HCT116 (cell line): ENCODE measurements around the gene MTMR12. TPM values are rescaled to one million over a fixed set of nuclear protein-coding genes. Genes with fewer than 3 reads are reported as not detected.

ENCODE experiments used
- ATAC-seq: fragments of 200-7000 bp; cut with Tn5 transposase; 2 replicates; pipeline ENCODE4 v1.9.1; 2020; ENCODE audit warnings: mild to moderate bottlenecking, moderate library complexity
- BruUV-seq: library from RNA; stranded (reverse); fragments of 400-500 nt; replicated peaks from 2 replicates; lab custom pipeline; 2021; lab: Mats Ljungman, UMichigan
- CTCF ChIA-PET: fragments of 300-600 bp; sonication (Branson Sonifier 250); formaldehyde crosslinking; loops from one replicate; lab custom pipeline; 2021; ENCODE audit warnings: antibody characterized with exemption; lab: Charles Lee
- POLR2A ChIA-PET: fragments of 300-600, 350-600 bp; sonication (Branson Sonifier 250); formaldehyde crosslinking; loops from one replicate; lab custom pipeline; 2021; ENCODE audit warnings: antibody characterized with exemption; lab: Charles Lee
- RAD21 ChIA-PET, 2 experiments: fragments of 300-600 bp; sonication (Branson Sonifier 250); formaldehyde crosslinking; loops; one replicate each; lab custom pipeline; 2023; ENCODE audit warnings: low total read pairs in 2 of 2; ENCODE audit not compliant: uncharacterized antibody in 2 of 2, unreplicated experiment in 2 of 2, low non-redundant PET in 1 of 2; lab: Charles Lee
- DNase-seq: peaks from one replicate; pipeline ENCODE4 v3.0.0-alpha.2; 2010; ENCODE audit warnings: low read depth, low spot score
- H2AFZ ChIP-seq: fragments of 200-600 bp; shearing (Covaris generic), sonication (generic); 2 replicates; pipeline ENCODE4 v1.6.1; 2017; ENCODE audit warnings: low read depth, mixed run types, mixed read lengths, antibody characterized with exemption, low read length; ENCODE audit not compliant: poor library complexity, severe bottlenecking
- H3K27ac ChIP-seq: 2 replicates; pipeline ENCODE4 v1.5.1; 2012; ENCODE audit warnings: low read depth, low read length
- H3K27me3 ChIP-seq: fragments of 200-600 bp; sonication (generic); 2 replicates; pipeline ENCODE4 v1.6.1; 2016; ENCODE audit warnings: mixed run types, low read length, mixed read lengths; ENCODE audit not compliant: insufficient read depth
- H3K36me3 ChIP-seq, 2 experiments: fragments of 200-500 bp in 1 of 2; fragments of 200-600 bp in 1 of 2; sonication (Bioruptor generic) in 1 of 2; sonication (generic) in 1 of 2; 2 replicates each; pipeline versions ENCODE4 v1.5.1 to v1.6.1; 2014 to 2016; ENCODE audit warnings: low read length in 2 of 2, inconsistent platforms in 1 of 2, mixed read lengths in 1 of 2, mixed run types in 1 of 2; ENCODE audit not compliant: insufficient read depth in 2 of 2, control insufficient read depth in 1 of 2
- H3K4me1 ChIP-seq, 2 experiments: fragments of 200-600 bp in 1 of 2; sonication (generic) in 1 of 2; 2 replicates each; pipeline versions ENCODE4 v1.5.1 to v1.6.1; 2012 to 2017; ENCODE audit warnings: low read length in 2 of 2, inconsistent platforms in 1 of 2, mild to moderate bottlenecking in 1 of 2, mixed read lengths in 1 of 2, mixed run types in 1 of 2, moderate library complexity in 1 of 2; ENCODE audit not compliant: insufficient read depth in 2 of 2, control insufficient read depth in 1 of 2
- H3K4me2 ChIP-seq: fragments of 200-600 bp; sonication (generic); 2 replicates; pipeline ENCODE4 v1.6.1; 2017; ENCODE audit warnings: mixed run types, low read length, mixed read lengths
- H3K4me3 ChIP-seq, 2 experiments: fragments of 200-600 bp in 1 of 2; sonication (generic) in 1 of 2; replicated peaks in 1 of 2; 2 replicates each; pipeline ENCODE4 v1.5.1; 2011 to 2016; ENCODE audit warnings: low read length in 2 of 2, control low read depth in 1 of 2, low read depth in 1 of 2, mild to moderate bottlenecking in 1 of 2, mixed read lengths in 1 of 2, mixed run types in 1 of 2
- H3K79me2 ChIP-seq: fragments of 200-600 bp; sonication (generic); 2 replicates; pipeline ENCODE4 v1.6.1; 2017; ENCODE audit warnings: mild to moderate bottlenecking, mixed run types, low read length, moderate library complexity, mixed read lengths; ENCODE audit not compliant: insufficient read depth
- H3K9ac ChIP-seq: fragments of 200-600 bp; sonication (generic); 2 replicates; pipeline ENCODE4 v1.6.1; 2016; ENCODE audit warnings: low read length, mixed read lengths
- H3K9me2 ChIP-seq: fragments of 200-600 bp; sonication (generic), shearing (Covaris generic); 2 replicates; pipeline ENCODE4 v1.6.1; 2017; ENCODE audit warnings: mixed run types, mild to moderate bottlenecking, moderate library complexity; ENCODE audit not compliant: insufficient read depth
- H3K9me3 ChIP-seq, 2 experiments: fragments of 200-500 bp in 1 of 2; fragments of 200-600 bp in 1 of 2; sonication (Bioruptor generic) in 1 of 2; sonication (generic) in 1 of 2; 2 replicates each; pipeline ENCODE4 v1.6.1; 2014 to 2017; ENCODE audit warnings: low read length in 2 of 2, mixed read lengths in 2 of 2, inconsistent platforms in 1 of 2, low read depth in 1 of 2, mild to moderate bottlenecking in 1 of 2, mixed run types in 1 of 2, moderate library complexity in 1 of 2; ENCODE audit not compliant: control insufficient read depth in 1 of 2, insufficient read depth in 1 of 2
- H4K20me1 ChIP-seq: fragments of 200-600 bp; sonication (generic), shearing (Covaris generic); 2 replicates; pipeline ENCODE4 v1.6.1; 2017; ENCODE audit warnings: mixed run types, mild to moderate bottlenecking, moderate library complexity; ENCODE audit not compliant: insufficient read depth
- EGR1 ChIP-seq: IDR thresholded peaks from 2 replicates; pipeline ENCODE4 v1.6.1; 2012; ENCODE audit warnings: low read depth
- ELF1 ChIP-seq: IDR thresholded peaks from 2 replicates; pipeline ENCODE4 v1.6.1; 2012; ENCODE audit warnings: low read depth, borderline replicate concordance
- EZH2phosphoT487 ChIP-seq: fragments of 200-600 bp; IDR thresholded peaks from 2 replicates; pipeline ENCODE4 v1.6.1; 2018; ENCODE audit warnings: antibody characterized with exemption, borderline replicate concordance
- JUND ChIP-seq: IDR thresholded peaks from 2 replicates; pipeline ENCODE4 v1.6.1; 2012
- POLR2AphosphoS5 ChIP-seq: IDR thresholded peaks from 2 replicates; pipeline ENCODE4 v1.6.1; 2011; ENCODE audit warnings: mild to moderate bottlenecking, low read depth, low read length, moderate library complexity
- RAD21 ChIP-seq: IDR thresholded peaks from 2 replicates; pipeline ENCODE4 v1.6.1; 2012; ENCODE audit warnings: low read depth, mild to moderate bottlenecking
- SIN3A ChIP-seq: IDR thresholded peaks from 2 replicates; pipeline ENCODE4 v1.6.1; 2012; ENCODE audit warnings: low read depth
- TCF7L2 ChIP-seq: IDR thresholded peaks from 2 replicates; pipeline ENCODE4 v1.7.0; 2011; ENCODE audit warnings: borderline replicate concordance, inconsistent platforms; ENCODE audit not compliant: insufficient read depth, insufficient read length; ENCODE audit errors: extremely low read depth
- YY1 ChIP-seq: IDR thresholded peaks from 2 replicates; pipeline ENCODE4 v1.6.1; 2011; ENCODE audit warnings: low read length, low read depth, moderate library complexity, mild to moderate bottlenecking; ENCODE audit not compliant: insufficient replicate concordance; ENCODE audit errors: extremely low read depth
- ZBTB33 ChIP-seq: IDR thresholded peaks from 2 replicates; pipeline ENCODE4 v1.6.1; 2011; ENCODE audit warnings: mild to moderate bottlenecking, low read length, moderate library complexity; ENCODE audit not compliant: insufficient replicate concordance; ENCODE audit errors: extremely low read depth
- ZFX ChIP-seq: fragments of 450-650 bp; IDR thresholded peaks from 2 replicates; pipeline ENCODE4 v1.6.1; 2017
- intact Hi-C: fragments of 100-400 bp; cut with micrococcal nuclease; formaldehyde crosslinking; loops from 2 replicates; pipeline ENCODE4 v1.10.0; 2022
- total RNA-seq: library from RNA; stranded (reverse); gene quantifications from one replicate; pipeline ENCODE4 v1.2.1, GENCODE V29; 2021; ENCODE audit not compliant: unreplicated experiment
- TF ChIP-seq, protein P1 (sequence below): IDR thresholded peaks from 2 replicates; pipeline ENCODE4 v1.6.1; 2012
- TF ChIP-seq, protein P2 (sequence below): IDR thresholded peaks from 2 replicates; pipeline ENCODE4 v1.6.1; 2012
- TF ChIP-seq, protein P3 (sequence below): IDR thresholded peaks from 2 replicates; pipeline ENCODE4 v1.6.1; 2012; ENCODE audit warnings: low read depth

The MTMR12 gene
- total RNA-seq, 1 experiment from 2014 or later, result 27.3 TPM

DNA sequence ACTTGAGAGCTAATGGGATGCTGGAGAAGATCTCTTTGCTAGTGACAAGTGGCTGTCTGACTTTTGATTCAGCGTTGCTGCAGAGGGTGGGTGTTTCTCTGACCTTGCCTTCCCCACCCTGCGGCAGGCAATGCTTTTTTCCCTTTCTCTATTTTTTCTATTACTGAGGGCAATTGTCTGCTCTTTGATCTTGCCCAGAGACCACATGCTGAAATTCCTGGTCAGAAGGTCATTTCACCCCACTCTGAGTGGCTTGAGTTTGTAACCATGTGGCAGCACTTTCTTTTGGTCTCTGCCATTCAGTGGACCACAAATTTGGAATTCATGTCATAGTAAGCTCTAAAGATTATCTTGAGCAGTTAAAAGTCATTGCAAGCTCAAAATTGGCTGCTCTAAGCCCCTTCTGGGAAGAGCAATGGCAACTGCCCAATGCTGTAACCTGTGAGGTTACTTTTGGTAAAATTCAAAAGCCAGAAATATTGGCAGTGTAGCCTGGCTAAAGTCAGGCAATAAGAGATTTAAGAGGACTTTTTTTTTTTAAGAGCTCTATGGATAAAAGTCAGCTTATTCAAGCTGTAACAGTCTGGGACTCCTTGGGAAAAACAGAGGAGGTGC, 30.4 kb upstream of the MTMR12 start:
- no TSS peak for BruUV-seq
- H3K27ac ChIP-seq, result no peak overlapping the region
- RAD21 ChIA-PET, result no interaction called here
- no peak overlapping the region for H2AFZ ChIP-seq
- no peak for ATAC-seq
- no peak overlapping the region for H3K9ac ChIP-seq
- TF ChIP-seq SIN3A (no peak), RAD21 (no peak), POLR2AphosphoS5 (no peak), ELF1 (no peak), EGR1 (no peak), JUND (no peak), YY1 (no peak), TCF7L2 (no peak), ZBTB33 (no peak), EZH2phosphoT487 (no peak), ZFX (no peak)
- TF ChIP-seq, protein P1, sequence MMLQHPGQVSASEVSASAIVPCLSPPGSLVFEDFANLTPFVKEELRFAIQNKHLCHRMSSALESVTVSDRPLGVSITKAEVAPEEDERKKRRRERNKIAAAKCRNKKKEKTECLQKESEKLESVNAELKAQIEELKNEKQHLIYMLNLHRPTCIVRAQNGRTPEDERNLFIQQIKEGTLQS, result no peak
- TF ChIP-seq, protein P2, sequence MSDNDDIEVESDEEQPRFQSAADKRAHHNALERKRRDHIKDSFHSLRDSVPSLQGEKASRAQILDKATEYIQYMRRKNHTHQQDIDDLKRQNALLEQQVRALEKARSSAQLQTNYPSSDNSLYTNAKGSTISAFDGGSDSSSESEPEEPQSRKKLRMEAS, result no peak
- TF ChIP-seq, protein P3, sequence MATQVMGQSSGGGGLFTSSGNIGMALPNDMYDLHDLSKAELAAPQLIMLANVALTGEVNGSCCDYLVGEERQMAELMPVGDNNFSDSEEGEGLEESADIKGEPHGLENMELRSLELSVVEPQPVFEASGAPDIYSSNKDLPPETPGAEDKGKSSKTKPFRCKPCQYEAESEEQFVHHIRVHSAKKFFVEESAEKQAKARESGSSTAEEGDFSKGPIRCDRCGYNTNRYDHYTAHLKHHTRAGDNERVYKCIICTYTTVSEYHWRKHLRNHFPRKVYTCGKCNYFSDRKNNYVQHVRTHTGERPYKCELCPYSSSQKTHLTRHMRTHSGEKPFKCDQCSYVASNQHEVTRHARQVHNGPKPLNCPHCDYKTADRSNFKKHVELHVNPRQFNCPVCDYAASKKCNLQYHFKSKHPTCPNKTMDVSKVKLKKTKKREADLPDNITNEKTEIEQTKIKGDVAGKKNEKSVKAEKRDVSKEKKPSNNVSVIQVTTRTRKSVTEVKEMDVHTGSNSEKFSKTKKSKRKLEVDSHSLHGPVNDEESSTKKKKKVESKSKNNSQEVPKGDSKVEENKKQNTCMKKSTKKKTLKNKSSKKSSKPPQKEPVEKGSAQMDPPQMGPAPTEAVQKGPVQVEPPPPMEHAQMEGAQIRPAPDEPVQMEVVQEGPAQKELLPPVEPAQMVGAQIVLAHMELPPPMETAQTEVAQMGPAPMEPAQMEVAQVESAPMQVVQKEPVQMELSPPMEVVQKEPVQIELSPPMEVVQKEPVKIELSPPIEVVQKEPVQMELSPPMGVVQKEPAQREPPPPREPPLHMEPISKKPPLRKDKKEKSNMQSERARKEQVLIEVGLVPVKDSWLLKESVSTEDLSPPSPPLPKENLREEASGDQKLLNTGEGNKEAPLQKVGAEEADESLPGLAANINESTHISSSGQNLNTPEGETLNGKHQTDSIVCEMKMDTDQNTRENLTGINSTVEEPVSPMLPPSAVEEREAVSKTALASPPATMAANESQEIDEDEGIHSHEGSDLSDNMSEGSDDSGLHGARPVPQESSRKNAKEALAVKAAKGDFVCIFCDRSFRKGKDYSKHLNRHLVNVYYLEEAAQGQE, result no peak
- TF ChIP-seq, all 23 proteins: peak for 0
- no peak overlapping the region for H3K4me2 ChIP-seq
- H3K4me1 ChIP-seq, result no peaks in the 10 kb centered on the region
- no peak for DNase-seq
- H3K4me3 ChIP-seq, result no peak overlapping the region
- no peaks in the 10 kb centered on the region for H3K36me3 ChIP-seq
- H3K9me3 ChIP-seq, result peaks cover 6 to 11% of the 10 kb centered on the region in 2 experiments; a peak in 2 of 4 replicates
- no peaks in the 10 kb centered on the region for H3K9me2 ChIP-seq
- no peaks in the 10 kb centered on the region for H4K20me1 ChIP-seq
- H3K79me2 ChIP-seq, result no peaks in the 10 kb centered on the region
- POLR2A ChIA-PET, result no interaction called here
- CTCF ChIA-PET, result no interaction called here
- H3K27me3 ChIP-seq, result no peaks in the 10 kb centered on the region
- intact Hi-C loops, result no loop called here
